Osteoblast (primary cell): ENCODE measurements around the gene ANKS1B. TPM values are rescaled to one million over a fixed set of nuclear protein-coding genes. Genes with fewer than 3 reads are reported as not detected.

Experiments
- DNase-seq: peaks from one replicate; pipeline ENCODE4 v3.0.0; 2011; ENCODE audit warnings: low spot score, mixed read lengths; ENCODE audit not compliant: insufficient read length; ENCODE audit errors: missing footprints
- H2AFZ ChIP-seq: 2 replicates; pipeline ENCODE4 v1.6.0; 2011; ENCODE audit warnings: mild to moderate bottlenecking, low read length
- H3K27ac ChIP-seq: 2 replicates; pipeline ENCODE4 v1.5.1; 2011; ENCODE audit warnings: mild to moderate bottlenecking, low read depth, low read length, moderate library complexity
- H3K27me3 ChIP-seq: 2 replicates; pipeline ENCODE4 v1.6.0; 2012; ENCODE audit warnings: mild to moderate bottlenecking, control low read depth, inconsistent platforms, low read length, moderate library complexity; ENCODE audit not compliant: insufficient read depth
- H3K36me3 ChIP-seq: 2 replicates; pipeline ENCODE4 v1.5.1; 2011; ENCODE audit warnings: mild to moderate bottlenecking, low read length, control low read depth, moderate library complexity; ENCODE audit not compliant: insufficient read depth
- H3K4me1 ChIP-seq: 2 replicates; pipeline ENCODE4 v1.5.1; 2011; ENCODE audit warnings: mild to moderate bottlenecking, low read length, control low read depth, moderate library complexity; ENCODE audit not compliant: insufficient read depth
- H3K4me2 ChIP-seq: 2 replicates; pipeline ENCODE4 v1.6.0; 2011; ENCODE audit warnings: mild to moderate bottlenecking, low read length; ENCODE audit not compliant: insufficient read depth
- H3K4me3 ChIP-seq: fragments of 200-600 bp; sonication (generic); 3 replicates; pipeline ENCODE4 v1.5.1; 2012; ENCODE audit warnings: mild to moderate bottlenecking, low read length, inconsistent platforms; ENCODE audit not compliant: insufficient read depth
- H3K79me2 ChIP-seq: 2 replicates; pipeline ENCODE4 v1.6.0; 2012; ENCODE audit warnings: mild to moderate bottlenecking, low read length, control low read depth, inconsistent platforms; ENCODE audit not compliant: insufficient read depth
- H3K9me3 ChIP-seq: 2 replicates; pipeline ENCODE4 v1.5.1; 2011; ENCODE audit warnings: low read depth, low read length, control low read depth
- H4K20me1 ChIP-seq: 2 replicates; pipeline ENCODE4 v1.6.0; 2012; ENCODE audit warnings: mild to moderate bottlenecking, low read length, control low read depth; ENCODE audit not compliant: insufficient read depth
- CTCF ChIP-seq: IDR thresholded peaks from 2 replicates; pipeline ENCODE4 v1.5.1; 2011; ENCODE audit warnings: mild to moderate bottlenecking, low read depth, low read length, moderate library complexity; ENCODE audit errors: extremely low read depth
- total RNA-seq: library from RNA; depleted of rRNA; stranded (reverse); fragments of >200 nt; gene quantifications from 2 replicates; pipeline ENCODE4 v1.2.3, GENCODE V29; 2012

The ANKS1B gene
- total RNA-seq, 1 donor, result 2.2 TPM

GRCh38 chr12:99309812-99310211 is 674.9 kb downstream of the ANKS1B start:
- H3K27ac ChIP-seq, result no peak overlapping the region
- H3K4me1 ChIP-seq, result no peaks in the 10 kb centered on the region
- H3K9me3 ChIP-seq, result peaks cover 2% of the 10 kb centered on the region
- H3K79me2 ChIP-seq, result no peaks in the 10 kb centered on the region
- H3K36me3 ChIP-seq, result no peaks in the 10 kb centered on the region
- no peak for DNase-seq
- H3K27me3 ChIP-seq, result no peaks in the 10 kb centered on the region
- no peak overlapping the region for H3K4me3 ChIP-seq
- no peak overlapping the region for H3K4me2 ChIP-seq
- TF ChIP-seq CTCF, result no peak
- no peak overlapping the region for H2AFZ ChIP-seq
- no peaks in the 10 kb centered on the region for H4K20me1 ChIP-seq

- no peak for TF ChIP-seq CTCF
- no peaks in the 10 kb centered on the region for H3K79me2 ChIP-seq
- H3K9me3 ChIP-seq, result no peaks in the 10 kb centered on the region
- H3K4me2 ChIP-seq, result no peak overlapping the region
- H2AFZ ChIP-seq, result no peak overlapping the region
- no peak for DNase-seq
- H3K4me1 ChIP-seq, result no peaks in the 10 kb centered on the region
- no peaks in the 10 kb centered on the region for H4K20me1 ChIP-seq
- H3K27me3 ChIP-seq, result no peaks in the 10 kb centered on the region
- H3K4me3 ChIP-seq, result no peak overlapping the region
- no peak overlapping the region for H3K27ac ChIP-seq
- no peaks in the 10 kb centered on the region for H3K36me3 ChIP-seq
Measured at GRCh38 chr12:99302874-99303273, 681.9 kb downstream of the ANKS1B start.

GRCh38 chr12:99287136-99287535 is 697.6 kb downstream of the ANKS1B start:
- Histone ChIP-seq H3K27ac (no peak overlapping the region), H3K79me2 (no peaks in the 10 kb centered on the region), H3K4me1 (no peaks in the 10 kb centered on the region), H3K36me3 (no peaks in the 10 kb centered on the region), H2AFZ (no peak overlapping the region), H3K4me3 (no peak overlapping the region), H3K9me3 (peaks cover 2% of the 10 kb centered on the region), H4K20me1 (no peaks in the 10 kb centered on the region), H3K4me2 (no peak overlapping the region), H3K27me3 (no peaks in the 10 kb centered on the region)
- TF ChIP-seq CTCF, result no peak
- DNase-seq, result no peak

GRCh38 chr12:99284161-99284560 is 700.6 kb downstream of the ANKS1B start:
- Histone ChIP-seq H3K79me2 (no peaks in the 10 kb centered on the region), H2AFZ (no peak overlapping the region), H3K27me3 (no peaks in the 10 kb centered on the region), H3K4me2 (no peak overlapping the region), H3K27ac (no peak overlapping the region), H4K20me1 (no peaks in the 10 kb centered on the region), H3K4me1 (no peaks in the 10 kb centered on the region), H3K9me3 (no peaks in the 10 kb centered on the region), H3K36me3 (no peaks in the 10 kb centered on the region), H3K4me3 (no peak overlapping the region)
- DNase-seq, result no peak
- TF ChIP-seq CTCF, result no peak
